Esophagus muscularis mucosa (tissue), 4 donors: ENCODE measurements around the gene POLR3G. TPM values are rescaled to one million over a fixed set of nuclear protein-coding genes. Genes with fewer than 3 reads are reported as not detected.

ENCODE experiments used
- DNase-seq: peaks from one replicate; pipeline ENCODE4 v3.0.0-alpha.2; 2017; ENCODE audit errors: extremely low spot score
- H3K27ac ChIP-seq, 4 donors: fragments of 200-600 bp; sonication (generic); replicated peaks in 1 of 4; 1 replicate in 3 of 4; 2 replicates in 1 of 4; pipeline ENCODE4 v1.5.1; 2016 to 2019; ENCODE audit warnings: mild to moderate bottlenecking in 1 of 4
- H3K27me3 ChIP-seq, 4 donors: fragments of 200-600 bp; sonication (generic); one replicate each; pipeline versions ENCODE4 v1.5.1 to v1.6.0; 2016 to 2019
- H3K36me3 ChIP-seq, 4 donors: fragments of 200-600 bp; sonication (generic); one replicate each; pipeline ENCODE4 v1.5.1; 2016 to 2019
- H3K4me1 ChIP-seq, 4 donors: fragments of 200-600 bp; sonication (generic); one replicate each; pipeline ENCODE4 v1.5.1; 2016 to 2019
- H3K4me3 ChIP-seq, 4 donors: fragments of 200-600 bp; sonication (generic); 1 replicate in 2 of 4; 2 replicates in 2 of 4; pipeline ENCODE4 v1.5.1; 2016 to 2019; ENCODE audit warnings: mild to moderate bottlenecking in 4 of 4, moderate library complexity in 1 of 4
- H3K9me3 ChIP-seq, 4 donors: fragments of 200-600 bp; sonication (generic); 1 replicate in 3 of 4; 2 replicates in 1 of 4; pipeline ENCODE4 v1.5.1; 2016 to 2019
- CTCF ChIP-seq, 3 experiments: fragments of 200-600 bp in 2 of 3; fragments of 450-650 bp in 1 of 3; sonication (generic) in 2 of 3; IDR thresholded peaks; one replicate each; pipeline ENCODE4 v1.5.1; 2017 to 2019; ENCODE audit warnings: antibody characterized with exemption in 3 of 3, mild to moderate bottlenecking in 2 of 3, moderate library complexity in 1 of 3
- EP300 ChIP-seq: sonication (generic); formaldehyde crosslinking; IDR thresholded peaks from one replicate; pipeline ENCODE4 v1.6.1; 2017; ENCODE audit warnings: antibody characterized with exemption
- POLR2A ChIP-seq: fragments of 450-650 bp; IDR thresholded peaks from one replicate; pipeline ENCODE4 v1.6.1; 2017; ENCODE audit warnings: antibody characterized with exemption, moderate library complexity, mild to moderate bottlenecking, low read depth
- POLR2AphosphoS5 ChIP-seq, 2 donors: sonication (generic); formaldehyde crosslinking; IDR thresholded peaks; one replicate each; pipeline ENCODE4 v1.6.1; 2017; ENCODE audit warnings: antibody characterized with exemption in 2 of 2
- WGBS: methylation state at CpG from one replicate; pipeline ENCODE4 v1.1.5; 2018; 5-methylcytosine and 5-hydroxymethylcytosine counted together
- intact Hi-C: fragments of 100-400 bp; cut with DNase I; formaldehyde crosslinking; loops from one replicate; pipeline ENCODE4 v1.15.1; 2023
- total RNA-seq, 4 donors: library from RNA; depleted of rRNA; stranded (reverse); fragments of >200 nt; gene quantifications; one replicate each; pipeline versions ENCODE4 v1.1.0 to v1.2.1, GENCODE V29; 2016

Gene POLR3G
- total RNA-seq, 4 donors from 2014 or later = 0.42 to 2.5 (median 1.4) TPM

GRCh38 chr5:90550963-90551362 lies 76.3 kb downstream of the POLR3G start:
- no peak for TF ChIP-seq POLR2A
- TF ChIP-seq EP300 = no peak
- no peak for TF ChIP-seq CTCF (IDR thresholded peaks at IDR 0.05)
- TF ChIP-seq POLR2AphosphoS5 (IDR thresholded peaks at IDR 0.05) = no peak
- Histone ChIP-seq H3K9me3 (no peaks in the 10 kb centered on the region), H3K27ac (no peak overlapping the region), H3K36me3 (no peaks in the 10 kb centered on the region), H3K4me3 (no peak overlapping the region), H3K27me3 (peaks cover 0 to 10% (median 0%) of the 10 kb centered on the region in 4 donors), H3K4me1 (no peaks in the 10 kb centered on the region)
- 60% methylated on average over 3 of the region's 3 CpGs for WGBS
- no peak for DNase-seq
- intact Hi-C loops = no loop called here

DNA sequence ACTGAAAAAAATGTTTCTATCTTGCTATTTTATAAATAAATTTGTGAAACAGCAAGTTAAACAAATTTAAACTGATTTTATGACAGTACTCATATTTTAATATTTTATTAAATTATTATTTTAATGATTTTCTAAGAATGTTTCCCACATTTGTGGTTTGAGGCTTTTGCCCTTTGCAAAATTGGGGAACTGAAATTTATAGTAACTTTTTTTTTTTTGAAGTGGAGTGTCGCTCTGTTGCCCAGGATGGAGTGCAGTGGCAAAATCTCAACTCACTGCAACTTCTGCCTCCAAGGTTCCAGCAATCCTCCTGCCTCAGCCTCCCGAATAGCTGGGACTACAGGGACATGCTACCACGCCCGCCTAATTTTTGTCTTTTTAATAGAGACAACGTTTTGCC lies 76.7 kb downstream of the POLR3G start:
- TF ChIP-seq EP300 (no peak), POLR2AphosphoS5 (IDR thresholded peaks at IDR 0.05) (no peak), CTCF (IDR thresholded peaks at IDR 0.05) (no peak), POLR2A (no peak)
- no peaks in the 10 kb centered on the region for H3K4me1 ChIP-seq
- no peak overlapping the region for H3K4me3 ChIP-seq
- intact Hi-C loops = no loop called here
- WGBS = 77% methylated on average over 5 of the region's 5 CpGs
- peaks cover 0 to 10% (median under 1%) of the 10 kb centered on the region in 4 donors for H3K27me3 ChIP-seq
- H3K27ac ChIP-seq = no peak overlapping the region
- H3K9me3 ChIP-seq = no peaks in the 10 kb centered on the region
- H3K36me3 ChIP-seq = no peaks in the 10 kb centered on the region
- DNase-seq = no peak

DNA sequence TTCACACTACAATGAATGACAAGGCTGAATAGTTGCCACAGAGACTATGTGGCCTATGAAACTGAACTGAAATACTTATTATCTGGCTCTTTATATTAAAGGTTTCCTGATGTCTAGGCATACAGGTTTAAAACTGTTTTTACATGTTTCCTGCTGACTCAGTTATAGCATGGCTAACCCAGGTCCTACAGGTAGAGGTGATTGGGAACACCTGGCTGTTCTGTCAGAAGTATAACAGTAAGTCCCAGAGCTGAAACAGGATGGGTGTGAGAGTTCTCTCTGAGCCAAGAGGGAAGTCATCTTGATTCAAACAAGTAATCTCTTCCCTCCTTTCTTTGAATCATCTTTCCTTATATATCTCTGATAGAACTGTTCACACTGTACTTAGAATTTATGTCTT lies 79.0 kb downstream of the POLR3G start:
- intact Hi-C loops = no loop called here
- Histone ChIP-seq H3K27ac (no peak overlapping the region), H3K27me3 (peaks cover 0 to 32% (median 11%) of the 10 kb centered on the region in 4 donors), H3K36me3 (no peaks in the 10 kb centered on the region), H3K9me3 (no peaks in the 10 kb centered on the region), H3K4me3 (no peak overlapping the region), H3K4me1 (peaks cover 7 to 12% (median 10%) of the 10 kb centered on the region in 4 donors)
- TF ChIP-seq POLR2AphosphoS5 (IDR thresholded peaks at IDR 0.05) (no peak), EP300 (no peak)
- no peak for DNase-seq

- Histone ChIP-seq H3K27me3 (peaks cover 0 to 37% (median 17%) of the 10 kb centered on the region in 4 donors), H3K27ac (no peak overlapping the region), H3K4me1 (peaks cover 10 to 16% (median 15%) of the 10 kb centered on the region in 4 donors), H3K9me3 (no peaks in the 10 kb centered on the region), H3K36me3 (no peaks in the 10 kb centered on the region), H3K4me3 (no peak overlapping the region)
- intact Hi-C loops = no loop called here
- 71% methylated on average over 4 of the region's 4 CpGs for WGBS
- TF ChIP-seq POLR2AphosphoS5 (IDR thresholded peaks at IDR 0.05) (no peak), CTCF (IDR thresholded peaks at IDR 0.05) (no peak), POLR2A (no peak), EP300 (no peak)
- DNase-seq = no peak
Measured at GRCh38 chr5:90554358-90555006, 79.8 kb downstream of the POLR3G start.

GRCh38 chr5:90555666-90556065 lies 81.0 kb downstream of the POLR3G start:
- intact Hi-C loops = no loop called here
- Histone ChIP-seq H3K4me1 (peaks cover 10 to 16% (median 15%) of the 10 kb centered on the region in 4 donors), H3K27ac (no peak overlapping the region)

More at GRCh38 chr5:90555666-90556065, 81.0 kb downstream of the POLR3G start:
- TF ChIP-seq EP300 (no peak), POLR2AphosphoS5 (IDR thresholded peaks at IDR 0.05) (no peak), POLR2A (no peak), CTCF (IDR thresholded peaks at IDR 0.05) (no peak)
- H3K9me3 ChIP-seq = no peaks in the 10 kb centered on the region
- no peak overlapping the region for H3K4me3 ChIP-seq
- no peak for DNase-seq
- H3K27me3 ChIP-seq = peaks cover 0 to 43% (median 17%) of the 10 kb centered on the region in 4 donors
- no peaks in the 10 kb centered on the region for H3K36me3 ChIP-seq
